GM12878 (cell line): ENCODE data around the gene CSF1R. TPM values are rescaled to one million over a fixed set of nuclear protein-coding genes. Genes with fewer than 3 reads are reported as not detected.

Experiments used
- ATAC-seq: fragments of 200-7000 bp; cut with Tn5 transposase; 3 replicates; pipeline ENCODE4 v1.9.1; 2020; ENCODE audit warnings: mild to moderate bottlenecking, moderate library complexity
- BruUV-seq: library from RNA; stranded (reverse); fragments of 400-500 nt; replicated peaks from 2 replicates; lab custom pipeline; 2021; lab: Mats Ljungman, UMichigan
- CTCF ChIA-PET: fragments of 300-600 bp; sonication (Branson Sonifier 250); formaldehyde crosslinking; extraction: SDS; loops from one replicate; lab custom pipeline; 2021; ENCODE audit warnings: inconsistent platforms; lab: Yijun Ruan, JAX
- POLR2A ChIA-PET: fragments of 350-600 bp; formaldehyde crosslinking; extraction: SDS; loops from one replicate; lab custom pipeline; 2021; ENCODE audit warnings: inconsistent platforms; lab: Charles Lee
- RAD21 ChIA-PET: fragments of 300-600 bp; sonication (Branson Sonifier 250); formaldehyde crosslinking; loops from one replicate; lab custom pipeline; 2023; ENCODE audit warnings: antibody characterized with exemption; ENCODE audit not compliant: unreplicated experiment; lab: Charles Lee
- SMC1A ChIA-PET: fragments of 300-600 bp; sonication (Branson Sonifier 250); formaldehyde crosslinking; loops from one replicate; lab custom pipeline; 2023; ENCODE audit not compliant: unreplicated experiment, uncharacterized antibody; lab: Charles Lee
- DNase-seq: peaks from one replicate; pipeline ENCODE4 v3.0.0-alpha.2; 2011; ENCODE audit warnings: low read depth, low spot score
- FAIRE-seq: peaks from 3 replicates; lab custom pipeline; 2011; peaks lifted over from hg19 to GRCh38; lab: Jason Lieb, UNC
- H2AFZ ChIP-seq: 2 replicates; pipeline ENCODE4 v1.6.0; 2011; ENCODE audit warnings: low read depth, low read length, control low read depth; ENCODE audit not compliant: control insufficient read depth
- H3K27ac ChIP-seq: 2 replicates; pipeline ENCODE4 v1.5.1; 2011; ENCODE audit warnings: control low read depth; ENCODE audit not compliant: control insufficient read depth, insufficient read depth
- H3K27me3 ChIP-seq, 2 experiments: replicated peaks in 1 of 2; 2 replicates each; pipeline versions ENCODE4 v1.6.0 to v1.6.1; 2011; ENCODE audit warnings: low read length in 1 of 2; ENCODE audit not compliant: control insufficient read depth in 2 of 2, insufficient read depth in 2 of 2
- H3K36me3 ChIP-seq, 2 experiments: 2 replicates each; pipeline ENCODE4 v1.5.1; 2011; ENCODE audit warnings: low read length in 1 of 2; ENCODE audit not compliant: control insufficient read depth in 2 of 2, insufficient read depth in 2 of 2
- H3K4me1 ChIP-seq: 2 replicates; pipeline ENCODE4 v1.6.1; 2011; ENCODE audit warnings: mild to moderate bottlenecking, low read length, moderate library complexity, mixed read lengths; ENCODE audit not compliant: control insufficient read depth, insufficient read depth
- H3K4me2 ChIP-seq: 2 replicates; pipeline ENCODE4 v1.6.0; 2011; ENCODE audit warnings: control low read depth; ENCODE audit not compliant: control insufficient read depth, insufficient read depth
- H3K4me3 ChIP-seq: fragments of 200-600 bp; sonication (generic); 2 replicates; pipeline ENCODE4 v1.5.1; 2016
- H3K79me2 ChIP-seq: 2 replicates; pipeline ENCODE4 v1.6.0; 2011; ENCODE audit warnings: low read length; ENCODE audit not compliant: control insufficient read depth, insufficient read depth
- H3K9ac ChIP-seq: 2 replicates; pipeline ENCODE4 v1.8.0; 2011; ENCODE audit warnings: low read length, control low read depth, mixed read lengths; ENCODE audit not compliant: control insufficient read depth, insufficient read depth
- H3K9me3 ChIP-seq: replicated peaks from 3 replicates; pipeline ENCODE4 v1.5.1; 2011; ENCODE audit warnings: mild to moderate bottlenecking, low read length; ENCODE audit not compliant: control insufficient read depth, insufficient read depth
- H4K20me1 ChIP-seq: 2 replicates; pipeline ENCODE4 v1.6.0; 2011; ENCODE audit not compliant: control insufficient read depth, insufficient read depth
- BHLHE40 ChIP-seq, 2 experiments: fragments of 450-650 bp in 1 of 2; IDR thresholded peaks; 2 replicates each; pipeline ENCODE4 v1.6.1; 2011 to 2017; ENCODE audit warnings: low read depth in 2 of 2, borderline replicate concordance in 1 of 2, improper control_type of control experiment in 1 of 2, low read length in 1 of 2, mild to moderate bottlenecking in 1 of 2
- E2F4 ChIP-seq: IDR thresholded peaks from 2 replicates; pipeline ENCODE4 v1.6.1; 2012; ENCODE audit warnings: low read depth, low read length, improper control_type of control experiment
- EGR1 ChIP-seq, 2 experiments: IDR thresholded peaks; 1 replicate in 1 of 2; 2 replicates in 1 of 2; pipeline ENCODE4 v1.6.1; 2011 to 2012; ENCODE audit warnings: low read depth in 2 of 2, low read length in 2 of 2, borderline replicate concordance in 1 of 2, mild to moderate bottlenecking in 1 of 2, moderate library complexity in 1 of 2
- IKZF2 ChIP-seq, 2 experiments: fragments of 450-650 bp; IDR thresholded peaks; 2 replicates each; pipeline ENCODE4 v1.6.1; 2017; ENCODE audit warnings: mild to moderate bottlenecking in 2 of 2, moderate library complexity in 2 of 2
- MTA3 ChIP-seq: IDR thresholded peaks from 2 replicates; pipeline ENCODE4 v1.6.1; 2012; ENCODE audit warnings: low read length, inconsistent platforms, borderline replicate concordance
- TARDBP ChIP-seq: IDR thresholded peaks from 2 replicates; pipeline ENCODE4 v1.6.1; 2016; ENCODE audit warnings: borderline replicate concordance
- TCF12 ChIP-seq: IDR thresholded peaks from 2 replicates; pipeline ENCODE4 v1.6.1; 2011; ENCODE audit warnings: low read depth, mild to moderate bottlenecking, low read length
- WGBS: methylation state at CpG from one replicate; pipeline ENCODE4 v1.1.6; 2016; ENCODE audit warnings: low lambda C conversion rate; ENCODE audit not compliant: insufficient replicate concordance, insufficient coverage; ENCODE audit errors: missing lambda C conversion rate; 5-methylcytosine and 5-hydroxymethylcytosine counted together
- in situ Hi-C: fragments of 300-500 bp; cut with MboI; formaldehyde crosslinking; loops from 9 replicates; pipeline ENCODE4 v1.14.3; 2018; ENCODE audit warnings: mixed read lengths
- intact Hi-C: fragments of 100-400 bp; cut with micrococcal nuclease; formaldehyde crosslinking; loops from one replicate; pipeline ENCODE4 v1.14.2; 2022; ENCODE audit not compliant: unreplicated experiment
- polyA plus RNA-seq, 11 experiments: library from polyadenylated mRNA; depleted of rRNA in 4 of 11; unstranded in 6 of 11; stranded (reverse) in 5 of 11; fragments of >200 nt; fragmentation: Nextera tagmentation in 4 of 11; fragmentation: Illumina TruSeq in 1 of 11; extraction: Ambion mirVana in 4 of 11; extraction: Trizol in 1 of 11; gene quantifications; 1 replicate in 1 of 11; 2 replicates in 10 of 11; pipeline versions ENCODE4 v1.2.1 to v1.2.3, GENCODE V29; 2011 to 2016; ENCODE audit warnings: inconsistent platforms in 2 of 11, missing spikeins in 2 of 11, low read depth in 1 of 11
- total RNA-seq, 4 experiments: library from RNA; depleted of rRNA in 3 of 4; stranded (reverse); fragments of >200 nt in 3 of 4; fragmentation: Illumina TruSeq in 1 of 4; extraction: Trizol in 1 of 4; gene quantifications; 2 replicates each; pipeline versions ENCODE4 v1.2.1 to v1.2.3, GENCODE V29; 2013 to 2021

The CSF1R gene
- total and polyA plus RNA-seq, 10 of the 15 experiments (the other 5 are each of a cell fraction or from before 2014, with no cell fraction given) = 0.35 to 3.6 (median 1.2) TPM

GRCh38 chr5:150015415-150015814, 70.9 kb downstream of the CSF1R start:
- in situ Hi-C loops = no loop called here
- CTCF ChIA-PET = no interaction called here
- DNase-seq = no peak
- 97% methylated on average over 3 of the region's 3 CpGs for WGBS
- Histone ChIP-seq H3K9ac (no peak overlapping the region), H3K27me3 (no peaks in the 10 kb centered on the region), H3K79me2 (no peaks in the 10 kb centered on the region; the same call in 1 of the 2 replicates), H2AFZ (no peak overlapping the region), H3K9me3 (peaks cover 8% of the 10 kb centered on the region; the same call in 2 of the 3 replicates), H4K20me1 (no peaks in the 10 kb centered on the region), H3K36me3 (peaks cover 19 to 43% of the 10 kb centered on the region in 2 experiments), H3K27ac (no peak overlapping the region), H3K4me1 (no peaks in the 10 kb centered on the region), H3K4me3 (no peak overlapping the region), H3K4me2 (no peak overlapping the region)
- no peak for ATAC-seq
- intact Hi-C loops = no loop called here
- SMC1A ChIA-PET = interaction anchor here (0.8 kb wide), 1 partner anchor 98 kb away, joined by 3 read pairs; no protein-coding TSS in a partner anchor
- BruUV-seq = no TSS peak
- RAD21 ChIA-PET = no interaction called here
- TF ChIP-seq TARDBP (no peak), TCF12 (no peak), IKZF2 (IDR thresholded peaks at IDR 0.05) (no peak), MTA3 (no peak), E2F4 (no peak), EGR1 (IDR thresholded peaks at IDR 0.05; ENCODE audit: borderline replicate concordance in 1 of 2, low read depth in 2 of 2, low read length in 2 of 2) (no peak), BHLHE40 (IDR thresholded peaks at IDR 0.05; ENCODE audit: borderline replicate concordance in 1 of 2, low read depth in 2 of 2, low read length in 1 of 2) (no peak)
- FAIRE-seq = no peak
- POLR2A ChIA-PET = interaction anchor here (0.6 to 0.9 kb wide), 2 partner anchors 11 to 83 kb away, joined by 3 to 6 read pairs; no protein-coding TSS in a partner anchor
